ENCODE data around the gene CDV3. TPM values are rescaled to one million over a fixed set of nuclear protein-coding genes. Genes with fewer than 3 reads are reported as not detected.

Gene CDV3
- total RNA-seq, 1 donor from 2014 or later = 227 TPM

DNA sequence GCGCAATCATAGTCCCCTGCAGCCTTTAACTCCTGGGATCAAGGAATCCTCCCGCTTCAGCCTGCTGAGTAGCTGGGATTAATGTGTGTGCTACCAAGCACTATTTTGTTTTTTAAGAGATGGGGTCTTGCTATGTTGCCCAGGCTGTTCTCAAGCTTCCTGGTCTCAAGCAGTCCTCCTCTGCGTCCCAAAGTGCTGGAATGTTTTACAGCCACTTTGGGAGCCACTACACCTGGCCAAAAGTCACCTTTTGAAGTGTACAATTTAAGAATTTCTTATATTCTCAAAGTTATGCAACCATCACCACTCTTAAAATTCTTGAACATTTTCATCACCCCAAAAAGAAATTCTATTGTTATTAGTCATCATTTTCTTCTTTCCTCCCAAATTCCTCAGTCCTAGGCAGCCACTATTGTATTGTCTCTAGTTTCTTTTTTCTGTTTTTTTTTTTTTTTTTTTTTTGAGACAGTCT is 17.8 kb downstream of the CDV3 start:
- H3K4me3 Mint-ChIP-seq = no peak overlapping the region
- ChIA-PET CTCF (no interaction called here), POLR2A (interaction anchor here (0.6 to 0.7 kb wide), 2 partner anchors 24 to 320 kb away, joined by 3 to 6 read pairs; no protein-coding TSS in a partner anchor)
- peaks cover 10% of the 10 kb centered on the region for H3K4me1 Mint-ChIP-seq
- H3K36me3 Mint-ChIP-seq (ENCODE audit: low read depth) = peaks cover 41% of the 10 kb centered on the region
- DNase-seq (no peak), ATAC-seq (ENCODE audit: low read depth) (no peak)
- H3K27ac Mint-ChIP-seq = no peak overlapping the region
- intact Hi-C loops (cut with micrococcal nuclease) = no loop called here
- H3K9me3 Mint-ChIP-seq = no peaks in the 10 kb centered on the region
- no peaks in the 10 kb centered on the region for H3K27me3 Mint-ChIP-seq
- TF ChIP-seq, protein P1, sequence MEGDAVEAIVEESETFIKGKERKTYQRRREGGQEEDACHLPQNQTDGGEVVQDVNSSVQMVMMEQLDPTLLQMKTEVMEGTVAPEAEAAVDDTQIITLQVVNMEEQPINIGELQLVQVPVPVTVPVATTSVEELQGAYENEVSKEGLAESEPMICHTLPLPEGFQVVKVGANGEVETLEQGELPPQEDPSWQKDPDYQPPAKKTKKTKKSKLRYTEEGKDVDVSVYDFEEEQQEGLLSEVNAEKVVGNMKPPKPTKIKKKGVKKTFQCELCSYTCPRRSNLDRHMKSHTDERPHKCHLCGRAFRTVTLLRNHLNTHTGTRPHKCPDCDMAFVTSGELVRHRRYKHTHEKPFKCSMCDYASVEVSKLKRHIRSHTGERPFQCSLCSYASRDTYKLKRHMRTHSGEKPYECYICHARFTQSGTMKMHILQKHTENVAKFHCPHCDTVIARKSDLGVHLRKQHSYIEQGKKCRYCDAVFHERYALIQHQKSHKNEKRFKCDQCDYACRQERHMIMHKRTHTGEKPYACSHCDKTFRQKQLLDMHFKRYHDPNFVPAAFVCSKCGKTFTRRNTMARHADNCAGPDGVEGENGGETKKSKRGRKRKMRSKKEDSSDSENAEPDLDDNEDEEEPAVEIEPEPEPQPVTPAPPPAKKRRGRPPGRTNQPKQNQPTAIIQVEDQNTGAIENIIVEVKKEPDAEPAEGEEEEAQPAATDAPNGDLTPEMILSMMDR (IDR thresholded peaks at IDR 0.05) = no peak

DNA sequence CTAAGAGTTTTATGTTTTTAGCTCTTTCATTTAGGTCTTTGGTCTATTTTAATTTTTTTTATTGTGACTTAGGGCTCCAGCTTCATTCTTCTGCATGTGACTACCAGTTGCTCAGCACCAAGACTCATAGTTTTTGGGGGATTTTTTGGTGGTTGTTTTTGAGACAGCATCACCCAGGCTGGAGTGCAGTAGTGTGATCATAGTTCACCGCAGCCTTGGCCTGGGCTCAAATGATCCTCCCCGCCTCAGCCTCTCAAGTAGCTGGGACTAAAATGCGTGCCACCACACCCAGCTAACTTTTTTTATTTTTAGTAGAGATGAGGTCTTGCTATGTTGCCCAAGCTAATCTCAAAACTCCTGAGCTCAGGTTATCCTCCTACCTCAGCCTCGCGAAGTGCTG is 19.4 kb downstream of the CDV3 start:
- DNase-seq (no peak), ATAC-seq (ENCODE audit: low read depth) (no peak)
- CTCF ChIA-PET = no interaction called here
- H3K4me3 Mint-ChIP-seq = no peak overlapping the region
- intact Hi-C loops (cut with micrococcal nuclease) = no loop called here
- TF ChIP-seq, protein P1 (IDR thresholded peaks at IDR 0.05) = no peak
- POLR2A ChIA-PET = interaction anchor here (1.2 kb wide), 1 partner anchor 20 kb away, joined by 3 read pairs; the partner anchor contains the start of gene CDV3
- H3K9me3 Mint-ChIP-seq = no peaks in the 10 kb centered on the region
- no peak overlapping the region for H3K27ac Mint-ChIP-seq
- peaks cover 10% of the 10 kb centered on the region for H3K4me1 Mint-ChIP-seq
- H3K27me3 Mint-ChIP-seq = no peaks in the 10 kb centered on the region
- peaks cover 29% of the 10 kb centered on the region for H3K36me3 Mint-ChIP-seq (ENCODE audit: low read depth)

GRCh38 chr3:133593243-133593642 is 19.8 kb downstream of the CDV3 start:
- Mint-ChIP-seq H3K4me3 (no peak overlapping the region), H3K4me1 (peaks cover 10% of the 10 kb centered on the region), H3K9me3 (no peaks in the 10 kb centered on the region), H3K36me3 (ENCODE audit: low read depth) (peaks cover 27% of the 10 kb centered on the region), H3K27ac (no peak overlapping the region), H3K27me3 (no peaks in the 10 kb centered on the region)
- no peak for ATAC-seq (ENCODE audit: low read depth)
- intact Hi-C loops (cut with micrococcal nuclease) = no loop called here
- TF ChIP-seq, protein P1 (IDR thresholded peaks at IDR 0.05) = no peak
- no peak for DNase-seq
- ChIA-PET CTCF (no interaction called here), POLR2A (interaction anchor here (1.2 kb wide), 1 partner anchor 20 kb away, joined by 3 read pairs; the partner anchor contains the start of gene CDV3)

DNA sequence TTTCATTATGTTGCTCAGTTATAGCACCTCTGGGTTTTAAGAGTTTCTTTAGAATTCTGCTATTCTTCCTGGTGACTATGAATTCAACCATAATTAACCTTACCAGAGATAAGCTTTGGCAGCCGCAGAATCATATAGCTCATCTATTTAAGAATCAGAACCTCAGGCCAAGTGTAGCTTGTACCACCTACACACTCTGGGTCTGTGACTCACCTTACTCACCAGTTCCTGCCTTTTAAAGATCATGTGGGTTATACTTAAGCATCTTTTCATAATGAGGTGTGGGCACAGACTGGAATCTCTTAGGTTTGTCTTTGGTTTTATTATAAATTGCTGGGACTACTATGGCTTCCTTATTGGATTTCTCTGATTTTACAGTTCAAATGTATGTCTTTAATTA is 21.9 kb downstream of the CDV3 start:
- TF ChIP-seq, protein P1 (IDR thresholded peaks at IDR 0.05) = no peak
- Mint-ChIP-seq H3K4me3 (no peak overlapping the region), H3K27ac (no peak overlapping the region), H3K4me1 (peaks cover 7% of the 10 kb centered on the region), H3K9me3 (no peaks in the 10 kb centered on the region), H3K27me3 (no peaks in the 10 kb centered on the region), H3K36me3 (ENCODE audit: low read depth) (peaks cover 14% of the 10 kb centered on the region)
- ChIA-PET CTCF (interaction anchor here (1.1 kb wide), 1 partner anchor 16 kb away, joined by 4 read pairs; no protein-coding TSS in a partner anchor), POLR2A (no interaction called here)
- intact Hi-C loops (cut with micrococcal nuclease) = loop anchor here (2.0 kb wide), 1 partner anchor 15 kb away; no protein-coding TSS in a partner anchor
- DNase-seq = no peak
- no peak for ATAC-seq (ENCODE audit: low read depth)

DNA sequence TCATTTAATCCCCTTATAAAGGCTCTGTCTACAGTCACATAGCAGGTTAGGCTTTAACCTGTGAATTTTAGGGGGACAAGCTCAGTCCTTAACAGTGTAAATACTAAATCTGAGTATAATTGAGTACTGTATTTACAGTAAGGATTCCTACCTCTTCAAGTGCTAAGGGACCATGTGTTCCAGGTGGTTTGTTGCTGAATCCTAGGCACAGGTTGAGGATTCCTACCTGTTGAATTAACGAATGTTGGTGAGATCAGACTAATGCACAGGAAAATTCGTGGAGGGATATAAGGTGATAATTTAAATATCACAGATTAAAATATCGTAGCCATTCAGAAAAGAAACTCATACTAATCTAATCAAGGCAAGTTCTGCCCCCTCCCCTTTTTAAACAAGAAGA is 24.9 kb downstream of the CDV3 start:
- TF ChIP-seq, protein P1 (IDR thresholded peaks at IDR 0.05) = no peak
- intact Hi-C loops (cut with micrococcal nuclease) = no loop called here
- DNase-seq (no peak), ATAC-seq (ENCODE audit: low read depth) (no peak)
- H3K9me3 Mint-ChIP-seq = no peaks in the 10 kb centered on the region
- H3K27me3 Mint-ChIP-seq = no peaks in the 10 kb centered on the region
- peaks cover 2% of the 10 kb centered on the region for H3K4me1 Mint-ChIP-seq
- H3K27ac Mint-ChIP-seq = no peak overlapping the region
- ChIA-PET CTCF (no interaction called here), POLR2A (no interaction called here)
- peaks cover 29% of the 10 kb centered on the region for H3K36me3 Mint-ChIP-seq (ENCODE audit: low read depth)
- no peak overlapping the region for H3K4me3 Mint-ChIP-seq
